ENCODE results near the gene TNS2. TPM values are rescaled to one million over a fixed set of nuclear protein-coding genes. Genes with fewer than 3 reads are reported as not detected.
A peak's percentile ranks its signal among the peaks of the same experiment; 100 is the strongest.

The TNS2 gene
- total and polyA plus RNA-seq, 4 donors, result 56.7 to 182 (median 105) TPM

DNA sequence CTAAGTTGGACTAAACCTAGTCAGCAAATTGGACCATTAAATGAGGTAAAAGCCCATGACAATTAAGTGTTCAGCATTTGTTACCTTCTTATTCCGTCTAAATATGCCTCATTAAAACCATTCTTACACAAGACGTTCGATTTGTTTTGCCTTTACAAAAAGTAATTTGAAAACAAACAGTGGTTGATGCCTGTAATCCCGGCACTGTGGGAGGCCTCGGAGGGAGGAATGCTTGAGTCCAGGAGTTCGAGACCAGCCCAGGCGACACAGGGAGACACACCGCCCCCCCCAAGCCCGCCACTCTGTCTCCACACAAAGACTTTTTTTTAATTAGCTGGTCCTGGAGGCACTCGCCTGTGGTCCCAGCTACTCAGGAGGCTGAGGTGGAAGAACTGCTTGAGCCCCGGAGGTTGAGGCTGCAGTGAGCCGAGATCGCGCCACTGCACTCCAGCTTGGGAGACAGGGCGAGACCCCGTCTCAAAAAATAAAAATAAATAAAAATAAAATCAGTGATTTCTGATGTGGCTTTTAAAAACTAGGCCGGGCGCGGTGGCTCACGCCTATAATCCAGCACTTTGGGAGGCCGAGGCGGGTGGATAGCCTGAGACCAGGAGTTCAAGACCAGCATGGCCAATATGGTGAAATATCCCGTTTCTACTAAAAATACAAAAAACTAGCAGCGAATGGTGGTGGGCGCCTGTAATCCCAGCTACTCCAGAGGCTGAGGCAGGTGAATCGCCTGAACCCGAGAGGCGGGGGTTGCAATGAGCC, 44.5 kb upstream of the TNS2 start:
- Histone ChIP-seq H3K4me1 (ENCODE audit: control insufficient read depth in 5 of 5, insufficient read depth in 5 of 5, low read length in 5 of 5) (peaks cover 6 to 25% (median 17%) of the 10 kb centered on the region in 5 donors), H3K36me3 (ENCODE audit: control insufficient read depth in 4 of 4, insufficient read depth in 4 of 4, low read length in 4 of 4) (no peaks in the 10 kb centered on the region), H3K27ac (ENCODE audit: low read depth in 1 of 2, low read length in 1 of 2) (peak overlapping the region; percentile 65 to 93), H3K27me3 (ENCODE audit: control insufficient read depth in 3 of 3, insufficient read depth in 3 of 3, low read length in 2 of 3) (no peaks in the 10 kb centered on the region), H3K9me3 (ENCODE audit: control insufficient read depth in 4 of 4, insufficient read depth in 3 of 4, low read length in 3 of 4) (no peaks in the 10 kb centered on the region), H3K9ac (ENCODE audit: insufficient read depth in 1 of 2, low read length in 2 of 2) (peak overlapping the region in 1 of 2 donors; percentile 4), H3K4me3 (peak overlapping the region; percentile 66)
- ATAC-seq (ENCODE audit: insufficient read depth, low FRiP score), result no peak
- peak; percentile 7 to 23 (median 8) for DNase-seq
- TF ChIP-seq, protein P1, sequence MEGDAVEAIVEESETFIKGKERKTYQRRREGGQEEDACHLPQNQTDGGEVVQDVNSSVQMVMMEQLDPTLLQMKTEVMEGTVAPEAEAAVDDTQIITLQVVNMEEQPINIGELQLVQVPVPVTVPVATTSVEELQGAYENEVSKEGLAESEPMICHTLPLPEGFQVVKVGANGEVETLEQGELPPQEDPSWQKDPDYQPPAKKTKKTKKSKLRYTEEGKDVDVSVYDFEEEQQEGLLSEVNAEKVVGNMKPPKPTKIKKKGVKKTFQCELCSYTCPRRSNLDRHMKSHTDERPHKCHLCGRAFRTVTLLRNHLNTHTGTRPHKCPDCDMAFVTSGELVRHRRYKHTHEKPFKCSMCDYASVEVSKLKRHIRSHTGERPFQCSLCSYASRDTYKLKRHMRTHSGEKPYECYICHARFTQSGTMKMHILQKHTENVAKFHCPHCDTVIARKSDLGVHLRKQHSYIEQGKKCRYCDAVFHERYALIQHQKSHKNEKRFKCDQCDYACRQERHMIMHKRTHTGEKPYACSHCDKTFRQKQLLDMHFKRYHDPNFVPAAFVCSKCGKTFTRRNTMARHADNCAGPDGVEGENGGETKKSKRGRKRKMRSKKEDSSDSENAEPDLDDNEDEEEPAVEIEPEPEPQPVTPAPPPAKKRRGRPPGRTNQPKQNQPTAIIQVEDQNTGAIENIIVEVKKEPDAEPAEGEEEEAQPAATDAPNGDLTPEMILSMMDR (IDR thresholded peaks at IDR 0.05; ENCODE audit: control extremely low read depth, extremely low read depth), result no peak
- 21 to 25% methylated on average over 28 of the region's 28 CpGs for WGBS, 2 donors

DNA sequence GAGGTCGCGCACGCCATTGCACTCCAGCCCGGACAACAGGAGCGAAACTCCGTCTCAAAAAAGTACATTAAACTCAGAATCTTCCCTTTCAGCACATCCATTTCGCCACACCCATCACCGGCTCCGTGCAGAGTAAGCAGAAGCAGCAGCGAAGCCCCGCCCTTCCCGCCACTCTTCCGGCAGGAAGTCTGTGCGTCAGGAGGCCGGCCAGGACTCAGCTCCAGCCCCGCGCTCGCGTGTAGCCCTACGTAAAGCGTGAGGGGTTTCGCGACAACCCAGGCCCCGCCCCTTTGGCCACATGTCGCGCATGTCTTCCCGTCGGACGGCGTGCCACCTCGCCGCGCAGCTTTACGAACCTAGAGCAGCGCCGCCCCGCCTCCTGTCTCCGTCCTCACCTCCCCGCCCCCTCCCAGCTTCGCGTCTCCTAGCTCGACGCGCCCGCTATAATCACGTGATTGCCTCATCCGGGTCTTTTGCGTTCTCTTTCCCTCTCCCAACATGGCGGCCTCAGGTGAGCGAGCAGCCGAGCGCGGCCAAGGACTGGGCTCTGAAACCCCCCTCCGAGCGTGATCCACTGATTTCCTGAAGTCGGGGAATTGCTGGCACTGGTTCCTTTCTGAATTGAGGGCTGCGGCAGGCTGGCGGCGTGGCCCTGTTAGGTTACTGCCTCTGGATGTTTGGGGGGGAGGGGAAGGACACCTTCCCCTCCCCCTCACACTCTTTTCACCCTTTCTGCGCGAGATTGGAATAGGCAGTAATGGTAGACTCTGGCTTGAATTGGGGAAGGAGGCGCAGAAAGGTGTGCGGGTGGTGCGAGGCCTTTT, 43.7 kb upstream of the TNS2 start, which contains the start of gene EIF4B:
EIF4B (plus strand) TSS at position 471 of the 824 bp plus-strand sequence; CDS start at position 499, 28 bp downstream.
- peaks cover 6 to 25% (median 17%) of the 10 kb centered on the region in 5 donors for H3K4me1 ChIP-seq (ENCODE audit: control insufficient read depth in 5 of 5, insufficient read depth in 5 of 5, low read length in 5 of 5)
- 0% methylated on average over 64 of the region's 64 CpGs for WGBS, 2 donors
- TF ChIP-seq, protein P1 (IDR thresholded peaks at IDR 0.05; ENCODE audit: control extremely low read depth, extremely low read depth), result no peak

DNA sequence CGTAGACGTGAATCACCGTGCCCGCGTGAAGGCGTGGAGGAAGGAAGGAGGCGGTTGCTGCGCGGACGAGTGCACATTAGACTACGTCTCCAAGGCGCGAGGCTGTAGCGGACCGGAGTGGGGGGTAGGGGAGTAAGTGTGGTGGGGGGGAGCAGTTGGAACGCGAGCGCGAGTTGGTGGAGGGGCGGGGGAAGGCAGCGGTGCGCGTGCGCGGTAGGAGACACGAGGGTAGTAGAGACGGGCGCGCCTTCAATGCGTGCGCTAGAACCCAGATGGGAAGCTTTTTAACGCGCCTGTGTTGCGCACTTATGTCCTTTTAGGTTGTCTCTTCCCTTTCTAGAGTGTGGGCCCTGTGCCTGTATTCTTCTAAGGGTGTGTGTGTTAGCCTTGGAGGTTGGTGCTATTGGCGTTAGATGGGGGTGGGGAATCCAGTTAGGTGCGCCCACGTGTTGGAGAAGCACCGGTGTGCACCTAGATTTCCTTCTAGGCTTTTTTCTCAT, 43.0 kb upstream of the TNS2 start:
- DNase-seq (peak; percentile 78 to 84 (median 81)), ATAC-seq (ENCODE audit: insufficient read depth, low FRiP score) (peak; percentile 14)
- peaks cover 0 to 6% (median 1%) of the 10 kb centered on the region in 4 donors for H3K36me3 ChIP-seq (ENCODE audit: control insufficient read depth in 4 of 4, insufficient read depth in 4 of 4, low read length in 4 of 4)
- H3K27me3 ChIP-seq (ENCODE audit: control insufficient read depth in 3 of 3, insufficient read depth in 3 of 3, low read length in 2 of 3), result no peaks in the 10 kb centered on the region
- 0 to 1% methylated on average over 38 of the region's 38 CpGs for WGBS, 2 donors
- no peaks in the 10 kb centered on the region for H3K9me3 ChIP-seq (ENCODE audit: control insufficient read depth in 4 of 4, insufficient read depth in 3 of 4, low read length in 3 of 4)
- H3K27ac ChIP-seq (ENCODE audit: low read depth in 1 of 2, low read length in 1 of 2), result peak overlapping the region; percentile 83 to 93
- TF ChIP-seq, protein P1 (IDR thresholded peaks at IDR 0.05; ENCODE audit: control extremely low read depth, extremely low read depth), result no peak
- peaks cover 6 to 25% (median 17%) of the 10 kb centered on the region in 5 donors for H3K4me1 ChIP-seq (ENCODE audit: control insufficient read depth in 5 of 5, insufficient read depth in 5 of 5, low read length in 5 of 5)
- peak overlapping the region; percentile 68 to 89 for H3K9ac ChIP-seq (ENCODE audit: insufficient read depth in 1 of 2, low read length in 2 of 2)
- H3K4me3 ChIP-seq, result peak overlapping the region; percentile 96

More for the DNA sequence above, 43.7 kb upstream of the TNS2 start, which contains the start of gene EIF4B:
- H3K9ac ChIP-seq (ENCODE audit: insufficient read depth in 1 of 2, low read length in 2 of 2), result peak within 1 kb of the TSS; percentile 68 to 89
- DNase-seq (peak; percentile 100), ATAC-seq (ENCODE audit: insufficient read depth, low FRiP score) (peak; percentile 98)
- H3K27ac ChIP-seq (ENCODE audit: low read depth in 1 of 2, low read length in 1 of 2), result peak within 1 kb of the TSS; percentile 83 to 93
- H3K9me3 ChIP-seq (ENCODE audit: control insufficient read depth in 4 of 4, insufficient read depth in 3 of 4, low read length in 3 of 4), result no peaks in the 10 kb centered on the region
- peaks cover 0 to 6% (median 0%) of the 10 kb centered on the region in 4 donors for H3K36me3 ChIP-seq (ENCODE audit: control insufficient read depth in 4 of 4, insufficient read depth in 4 of 4, low read length in 4 of 4)
- peak within 1 kb of the TSS; percentile 96 for H3K4me3 ChIP-seq
- H3K27me3 ChIP-seq (ENCODE audit: control insufficient read depth in 3 of 3, insufficient read depth in 3 of 3, low read length in 2 of 3), result no peaks in the 10 kb centered on the region
